Testis (tissue), 2 donors: ENCODE data around the gene MEGF6.

Experiments
- POLR2A ChIP-seq: fragments of 450-650 bp; IDR thresholded peaks from one replicate; pipeline ENCODE4 v1.6.1; 2017; ENCODE audit warnings: antibody characterized with exemption, mild to moderate bottlenecking, moderate library complexity
- TF ChIP-seq, protein P1 (sequence below), 3 experiments: fragments of 450-650 bp in 2 of 3; fragments of 200-600 bp in 1 of 3; sonication (generic) in 1 of 3; IDR thresholded peaks; one replicate each; pipeline ENCODE4 v1.5.1; 2016 to 2019; ENCODE audit warnings: antibody characterized with exemption in 3 of 3, mild to moderate bottlenecking in 2 of 3, moderate library complexity in 1 of 3

DNA sequence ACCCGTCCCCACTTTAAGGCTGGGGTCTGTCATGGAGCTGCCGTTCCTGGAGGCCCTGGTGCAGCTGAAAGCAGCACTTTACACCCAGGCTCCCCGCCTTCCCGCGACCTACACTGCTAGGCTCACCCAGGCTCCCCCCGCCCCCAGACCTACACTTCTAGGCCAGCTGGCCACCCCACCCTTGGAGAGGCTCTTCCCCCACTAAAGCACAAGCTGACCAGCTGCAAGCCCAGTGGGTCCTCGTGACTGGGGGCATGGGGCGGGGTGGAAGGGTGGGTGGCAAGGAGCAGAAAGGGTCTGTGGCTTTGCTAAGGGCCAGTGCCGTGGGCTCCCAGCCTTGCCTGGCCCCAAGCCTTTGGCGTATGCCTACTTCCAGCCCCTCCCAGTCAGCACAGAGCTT is 166.6 kb downstream of the MEGF6 start:
- TF ChIP-seq, protein P1, sequence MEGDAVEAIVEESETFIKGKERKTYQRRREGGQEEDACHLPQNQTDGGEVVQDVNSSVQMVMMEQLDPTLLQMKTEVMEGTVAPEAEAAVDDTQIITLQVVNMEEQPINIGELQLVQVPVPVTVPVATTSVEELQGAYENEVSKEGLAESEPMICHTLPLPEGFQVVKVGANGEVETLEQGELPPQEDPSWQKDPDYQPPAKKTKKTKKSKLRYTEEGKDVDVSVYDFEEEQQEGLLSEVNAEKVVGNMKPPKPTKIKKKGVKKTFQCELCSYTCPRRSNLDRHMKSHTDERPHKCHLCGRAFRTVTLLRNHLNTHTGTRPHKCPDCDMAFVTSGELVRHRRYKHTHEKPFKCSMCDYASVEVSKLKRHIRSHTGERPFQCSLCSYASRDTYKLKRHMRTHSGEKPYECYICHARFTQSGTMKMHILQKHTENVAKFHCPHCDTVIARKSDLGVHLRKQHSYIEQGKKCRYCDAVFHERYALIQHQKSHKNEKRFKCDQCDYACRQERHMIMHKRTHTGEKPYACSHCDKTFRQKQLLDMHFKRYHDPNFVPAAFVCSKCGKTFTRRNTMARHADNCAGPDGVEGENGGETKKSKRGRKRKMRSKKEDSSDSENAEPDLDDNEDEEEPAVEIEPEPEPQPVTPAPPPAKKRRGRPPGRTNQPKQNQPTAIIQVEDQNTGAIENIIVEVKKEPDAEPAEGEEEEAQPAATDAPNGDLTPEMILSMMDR (IDR thresholded peaks at IDR 0.05): no peak
- no peak for TF ChIP-seq POLR2A
